Glutamatergic neuron (in vitro differentiated cells): ENCODE data around the gene VPS13C. TPM values are rescaled to one million over a fixed set of nuclear protein-coding genes. Genes with fewer than 3 reads are reported as not detected.

ENCODE experiments used
- DNase-seq: peaks from one replicate; pipeline ENCODE4 v3.0.0; 2022
- H3K27ac Mint-ChIP-seq: one replicate; pipeline ENCODE4 v1.8.0; 2020; ENCODE audit warnings: mild to moderate bottlenecking, mixed read lengths, inconsistent platforms; ENCODE audit not compliant: unreplicated experiment
- H3K27me3 Mint-ChIP-seq: one replicate; pipeline ENCODE4 v1.8.0; 2020; ENCODE audit warnings: mild to moderate bottlenecking, moderate library complexity, mixed read lengths, inconsistent platforms; ENCODE audit not compliant: unreplicated experiment
- H3K36me3 Mint-ChIP-seq: one replicate; pipeline ENCODE4 v1.8.0; 2020; ENCODE audit warnings: mild to moderate bottlenecking, mixed read lengths, inconsistent platforms; ENCODE audit not compliant: unreplicated experiment
- H3K4me1 Mint-ChIP-seq: one replicate; pipeline ENCODE4 v1.8.0; 2020; ENCODE audit warnings: mild to moderate bottlenecking, low read depth, mixed read lengths, inconsistent platforms; ENCODE audit not compliant: unreplicated experiment
- H3K4me3 Mint-ChIP-seq: one replicate; pipeline ENCODE4 v1.8.0; 2020; ENCODE audit warnings: mild to moderate bottlenecking, mixed read lengths, inconsistent platforms; ENCODE audit not compliant: unreplicated experiment
- H3K9me3 Mint-ChIP-seq: one replicate; pipeline ENCODE4 v1.8.0; 2020; ENCODE audit warnings: mild to moderate bottlenecking, moderate library complexity, mixed read lengths, inconsistent platforms; ENCODE audit not compliant: unreplicated experiment
- CTCF ChIP-seq: fragments of 200-600 bp; sonication (generic); IDR thresholded peaks from one replicate; pipeline ENCODE4 v1.5.0; 2021; ENCODE audit not compliant: partially characterized antibody, unreplicated experiment
- total RNA-seq: library from RNA; stranded (reverse); fragmentation: NEBNext Ultra II Directional; extraction: Animal tissue kit (Norgen Biotek cat#: 25700); gene quantifications from one replicate; pipeline ENCODE4 v1.2.1, GENCODE V29; 2021; ENCODE audit not compliant: unreplicated experiment

Gene VPS13C
- total RNA-seq, 1 donor from 2014 or later = 93.8 TPM

GRCh38 chr15:62088353-62088693 lies 28.1 kb upstream of the VPS13C start:
- H3K36me3 Mint-ChIP-seq = no peaks in the 10 kb centered on the region
- DNase-seq = no peak
- H3K27ac Mint-ChIP-seq = no peak overlapping the region
- no peak for TF ChIP-seq CTCF
- no peak overlapping the region for H3K4me3 Mint-ChIP-seq
- no peaks in the 10 kb centered on the region for H3K27me3 Mint-ChIP-seq
- H3K9me3 Mint-ChIP-seq = no peaks in the 10 kb centered on the region
- H3K4me1 Mint-ChIP-seq = no peaks in the 10 kb centered on the region

DNA sequence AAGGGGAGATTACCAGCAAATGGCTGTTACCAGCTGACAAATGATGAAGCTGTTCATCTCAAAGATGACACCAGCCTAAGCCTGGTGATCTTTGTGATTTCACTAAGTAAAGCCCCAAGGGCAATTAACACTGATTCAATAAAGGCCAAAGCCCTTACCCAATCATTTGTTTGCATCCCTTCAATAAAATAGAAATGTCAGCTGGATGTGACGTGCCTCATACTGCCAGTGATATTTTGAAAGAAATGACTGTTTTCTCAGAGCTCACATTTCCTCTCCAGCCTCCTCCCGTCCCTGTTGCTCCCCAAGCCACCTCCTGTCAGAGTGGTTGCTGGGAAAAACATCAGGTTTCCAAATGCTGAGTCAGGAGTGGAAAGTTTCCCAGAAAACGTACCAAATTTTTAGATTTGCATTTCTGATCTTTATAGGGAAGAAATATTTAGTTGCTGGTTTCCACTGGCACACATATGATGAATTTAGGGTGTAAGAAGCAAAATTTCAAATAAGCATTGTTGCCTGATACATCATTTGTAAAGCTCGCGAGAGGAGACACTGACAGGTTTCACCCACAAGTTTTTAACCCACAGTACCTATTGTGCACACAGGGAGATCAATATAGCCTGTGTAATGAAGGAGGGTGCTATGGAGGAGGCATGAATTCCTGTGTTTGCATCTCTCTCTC lies 27.6 kb upstream of the VPS13C start:
- Mint-ChIP-seq H3K4me3 (no peak overlapping the region), H3K9me3 (no peaks in the 10 kb centered on the region), H3K27me3 (no peaks in the 10 kb centered on the region), H3K4me1 (no peaks in the 10 kb centered on the region), H3K36me3 (no peaks in the 10 kb centered on the region), H3K27ac (no peak overlapping the region)
- DNase-seq = no peak
- TF ChIP-seq CTCF = no peak

- Mint-ChIP-seq H3K9me3 (no peaks in the 10 kb centered on the region), H3K36me3 (no peaks in the 10 kb centered on the region), H3K27ac (no peak overlapping the region), H3K4me3 (no peak overlapping the region), H3K4me1 (no peaks in the 10 kb centered on the region), H3K27me3 (peaks cover 2% of the 10 kb centered on the region)
- no peak for TF ChIP-seq CTCF
- DNase-seq = no peak
Observed at GRCh38 chr15:62085740-62086139, 25.5 kb upstream of the VPS13C start.

DNA sequence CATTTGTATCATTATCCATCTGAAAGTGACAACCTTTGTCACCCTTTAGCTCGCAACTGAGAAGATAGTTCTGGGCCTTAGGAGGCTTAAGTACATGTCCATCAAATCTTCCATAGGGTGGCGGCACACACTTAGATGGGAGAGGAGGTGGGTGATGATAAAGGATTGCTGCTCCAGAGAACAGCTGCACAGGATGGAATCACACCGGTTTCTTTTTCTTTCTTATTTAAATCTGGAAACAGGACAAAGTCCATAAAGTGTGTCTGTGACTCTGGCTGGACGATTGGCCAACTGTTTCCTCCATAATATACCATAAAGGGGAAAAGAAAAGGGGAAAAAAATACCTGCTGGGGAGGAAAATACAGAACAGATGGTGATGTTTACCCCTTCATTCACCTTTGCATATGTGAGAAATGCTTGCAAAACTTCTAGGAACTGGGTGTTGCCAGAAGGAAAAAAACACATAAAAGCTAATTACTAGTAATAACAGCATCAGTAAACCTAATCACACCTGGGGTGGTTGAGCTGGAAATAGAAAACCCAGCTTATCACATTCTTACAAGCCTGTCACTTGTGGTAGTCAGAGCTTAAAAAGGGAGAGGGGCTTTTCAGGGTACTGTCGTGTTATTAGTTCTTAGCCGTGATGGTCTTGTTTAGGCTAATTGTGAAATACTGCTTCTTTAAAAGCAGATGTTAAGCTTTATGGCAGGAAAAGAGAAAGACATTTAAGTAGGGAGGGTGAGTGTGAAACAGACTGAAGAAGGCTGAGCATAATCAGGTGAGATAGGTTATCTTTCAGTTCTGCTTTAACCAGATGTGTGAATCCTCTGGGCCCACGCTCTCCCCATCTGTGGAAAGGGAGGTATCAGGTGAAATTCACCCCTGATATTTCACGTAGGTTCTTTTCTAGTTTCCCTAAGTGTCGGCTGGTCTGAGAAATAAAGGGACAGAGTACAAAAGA lies 23.2 kb upstream of the VPS13C start:
- H3K36me3 Mint-ChIP-seq = no peaks in the 10 kb centered on the region
- no peak overlapping the region for H3K27ac Mint-ChIP-seq
- H3K27me3 Mint-ChIP-seq = peaks cover 2% of the 10 kb centered on the region
- no peak for DNase-seq
- no peaks in the 10 kb centered on the region for H3K9me3 Mint-ChIP-seq
- no peaks in the 10 kb centered on the region for H3K4me1 Mint-ChIP-seq
- no peak overlapping the region for H3K4me3 Mint-ChIP-seq
- no peak for TF ChIP-seq CTCF

- DNase-seq = no peak
- no peaks in the 10 kb centered on the region for H3K9me3 Mint-ChIP-seq
- H3K4me3 Mint-ChIP-seq = no peak overlapping the region
- H3K4me1 Mint-ChIP-seq = no peaks in the 10 kb centered on the region
- H3K27me3 Mint-ChIP-seq = peaks cover 4% of the 10 kb centered on the region
- no peak for TF ChIP-seq CTCF
- H3K27ac Mint-ChIP-seq = no peak overlapping the region
- no peaks in the 10 kb centered on the region for H3K36me3 Mint-ChIP-seq
Observed at GRCh38 chr15:62079594-62079993, 19.3 kb upstream of the VPS13C start.
